WTC11 (cell line): ENCODE data around the gene ADAM17. TPM values are rescaled to one million over a fixed set of nuclear protein-coding genes. Genes with fewer than 3 reads are reported as not detected.

ENCODE experiments used
- ATAC-seq: fragments of 200-7000 bp; cut with Tn5 transposase; 2 replicates; pipeline ENCODE4 v1.10.0; 2021; ENCODE audit warnings: mild to moderate bottlenecking, moderate library complexity
- CTCF ChIA-PET: fragments of 300-600 bp; sonication (Branson Sonifier 250); formaldehyde crosslinking; loops from one replicate; lab custom pipeline; 2021; ENCODE audit warnings: antibody characterized with exemption; lab: Charles Lee
- POLR2A ChIA-PET: fragments of 350-600 bp; sonication (Branson Sonifier 250); formaldehyde crosslinking; loops from one replicate; lab custom pipeline; 2021; ENCODE audit warnings: antibody characterized with exemption; lab: Charles Lee
- DNase-seq: peaks from one replicate; pipeline ENCODE4 v3.0.0; 2021; ENCODE audit warnings: low spot score
- H3K27ac Mint-ChIP-seq: 2 replicates; pipeline ENCODE4 v1.8.0; 2021; ENCODE audit warnings: mixed read lengths
- H3K27me3 Mint-ChIP-seq: 2 replicates; pipeline ENCODE4 v1.8.0; 2021; ENCODE audit warnings: low read depth, mild to moderate bottlenecking, moderate library complexity, mixed read lengths
- H3K36me3 Mint-ChIP-seq: 2 replicates; pipeline ENCODE4 v1.8.0; 2021; ENCODE audit warnings: mixed read lengths
- H3K4me1 Mint-ChIP-seq: 2 replicates; pipeline ENCODE4 v1.8.0; 2022; ENCODE audit warnings: mixed read lengths
- H3K4me3 Mint-ChIP-seq: 2 replicates; pipeline ENCODE4 v1.8.0; 2021; ENCODE audit warnings: mild to moderate bottlenecking, moderate library complexity, mixed read lengths
- H3K9me3 Mint-ChIP-seq: 2 replicates; pipeline ENCODE4 v1.8.0; 2021; ENCODE audit warnings: mixed read lengths
- CREB1 ChIP-seq: sonication (generic); formaldehyde crosslinking; IDR thresholded peaks from 2 replicates; pipeline ENCODE4 v1.8.0; 2023; ENCODE audit warnings: mild to moderate bottlenecking, missing genetic modification reagents
- CREM ChIP-seq: sonication (generic); formaldehyde crosslinking; IDR thresholded peaks from 2 replicates; pipeline ENCODE4 v1.8.1; 2022; ENCODE audit warnings: mild to moderate bottlenecking, missing genetic modification reagents, moderate library complexity
- HMGA2 ChIP-seq: fragments of 250-450 bp; sonication (Bioruptor Pico); IDR thresholded peaks from 2 replicates; pipeline ENCODE4 v1.4.0; 2021; ENCODE audit warnings: mild to moderate bottlenecking, moderate library complexity
- IRF2 ChIP-seq: sonication (generic); formaldehyde crosslinking; IDR thresholded peaks from 2 replicates; pipeline ENCODE4 v1.8.0; 2022; ENCODE audit warnings: low read depth, missing genetic modification reagents, borderline replicate concordance
- NFATC4 ChIP-seq: fragments of 250-450 bp; sonication (Bioruptor Pico); IDR thresholded peaks from 2 replicates; pipeline ENCODE4 v1.9.0; 2021; ENCODE audit warnings: mild to moderate bottlenecking
- NFE2L1 ChIP-seq: sonication (generic); formaldehyde crosslinking; IDR thresholded peaks from 2 replicates; pipeline ENCODE4 v1.8.1; 2023; ENCODE audit warnings: missing genetic modification reagents
- NFYB ChIP-seq: sonication (generic); formaldehyde crosslinking; conservative IDR thresholded peaks from 2 replicates; pipeline ENCODE4 v1.8.0; 2022; ENCODE audit warnings: low read depth, missing genetic modification reagents
- NR2C2 ChIP-seq: sonication (generic); formaldehyde crosslinking; IDR thresholded peaks from 2 replicates; pipeline ENCODE4 v1.8.0; 2022; ENCODE audit warnings: mild to moderate bottlenecking, missing genetic modification reagents
- ZNF416 ChIP-seq: fragments of 250-450 bp; sonication (Bioruptor Pico); IDR thresholded peaks from 2 replicates; pipeline ENCODE4 v1.9.0; 2021; ENCODE audit warnings: mild to moderate bottlenecking, inconsistent platforms
- total RNA-seq: library from RNA; stranded (reverse); gene quantifications from 3 replicates; pipeline ENCODE4 v1.2.3, GENCODE V29; 2021
- TF ChIP-seq, protein P1 (sequence below): sonication (generic); formaldehyde crosslinking; IDR thresholded peaks from 2 replicates; pipeline ENCODE4 v1.8.0; 2023; ENCODE audit warnings: mild to moderate bottlenecking, missing genetic modification reagents
- TF ChIP-seq, protein P2 (sequence below): sonication (generic); formaldehyde crosslinking; IDR thresholded peaks from 2 replicates; pipeline ENCODE4 v1.8.1; 2023; ENCODE audit warnings: mild to moderate bottlenecking, missing genetic modification reagents
- TF ChIP-seq, protein P3 (sequence below): sonication (generic); formaldehyde crosslinking; IDR thresholded peaks from 2 replicates; pipeline ENCODE4 v1.8.0; 2022; ENCODE audit warnings: missing genetic modification reagents
- TF ChIP-seq, protein P4 (sequence below): fragments of 250-450 bp; sonication (Bioruptor Pico); IDR thresholded peaks from 2 replicates; pipeline ENCODE4 v1.9.0; 2021; ENCODE audit warnings: mild to moderate bottlenecking, borderline replicate concordance
- TF ChIP-seq, protein P5 (sequence below): fragments of 250-450 bp; sonication (Bioruptor Pico); IDR thresholded peaks from 2 replicates; pipeline ENCODE4 v1.8.0; 2021; ENCODE audit warnings: mild to moderate bottlenecking
- TF ChIP-seq, protein P6 (sequence below): sonication (generic); formaldehyde crosslinking; conservative IDR thresholded peaks from 2 replicates; pipeline ENCODE4 v1.8.1; 2023; ENCODE audit warnings: mild to moderate bottlenecking, low read depth, missing genetic modification reagents, moderate library complexity

ADAM17 gene
- total RNA-seq, 1 experiment from 2014 or later, result 25.9 TPM

DNA sequence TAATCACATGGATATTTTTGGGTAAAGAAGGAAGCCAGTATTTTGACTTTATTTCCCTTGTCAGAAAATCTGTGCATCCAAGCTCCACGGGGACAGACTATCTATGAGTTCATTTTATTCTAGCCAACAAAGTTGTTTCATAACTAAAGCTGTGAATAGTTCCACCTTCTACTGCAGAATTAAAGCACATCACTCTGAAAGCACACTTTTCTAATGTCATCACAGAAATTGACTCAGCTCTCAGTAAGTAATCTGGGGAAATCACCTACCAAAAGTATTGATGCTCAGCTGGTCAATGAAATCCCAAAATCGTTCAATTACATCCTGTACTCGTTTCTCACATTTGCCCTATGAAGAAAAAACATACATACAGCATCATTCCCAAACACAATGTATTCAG is 62.2 kb downstream of the ADAM17 start:
- no peak for ATAC-seq
- no peak overlapping the region for H3K27ac Mint-ChIP-seq
- H3K9me3 Mint-ChIP-seq, result no peaks in the 10 kb centered on the region
- ChIA-PET CTCF (no interaction called here), POLR2A (no interaction called here)
- H3K4me1 Mint-ChIP-seq, result 0 out of 2 replicates have a peak, but pooled peaks cover 5% of the 10 kb centered on the region
- H3K27me3 Mint-ChIP-seq, result no peaks in the 10 kb centered on the region
- TF ChIP-seq, protein P1, sequence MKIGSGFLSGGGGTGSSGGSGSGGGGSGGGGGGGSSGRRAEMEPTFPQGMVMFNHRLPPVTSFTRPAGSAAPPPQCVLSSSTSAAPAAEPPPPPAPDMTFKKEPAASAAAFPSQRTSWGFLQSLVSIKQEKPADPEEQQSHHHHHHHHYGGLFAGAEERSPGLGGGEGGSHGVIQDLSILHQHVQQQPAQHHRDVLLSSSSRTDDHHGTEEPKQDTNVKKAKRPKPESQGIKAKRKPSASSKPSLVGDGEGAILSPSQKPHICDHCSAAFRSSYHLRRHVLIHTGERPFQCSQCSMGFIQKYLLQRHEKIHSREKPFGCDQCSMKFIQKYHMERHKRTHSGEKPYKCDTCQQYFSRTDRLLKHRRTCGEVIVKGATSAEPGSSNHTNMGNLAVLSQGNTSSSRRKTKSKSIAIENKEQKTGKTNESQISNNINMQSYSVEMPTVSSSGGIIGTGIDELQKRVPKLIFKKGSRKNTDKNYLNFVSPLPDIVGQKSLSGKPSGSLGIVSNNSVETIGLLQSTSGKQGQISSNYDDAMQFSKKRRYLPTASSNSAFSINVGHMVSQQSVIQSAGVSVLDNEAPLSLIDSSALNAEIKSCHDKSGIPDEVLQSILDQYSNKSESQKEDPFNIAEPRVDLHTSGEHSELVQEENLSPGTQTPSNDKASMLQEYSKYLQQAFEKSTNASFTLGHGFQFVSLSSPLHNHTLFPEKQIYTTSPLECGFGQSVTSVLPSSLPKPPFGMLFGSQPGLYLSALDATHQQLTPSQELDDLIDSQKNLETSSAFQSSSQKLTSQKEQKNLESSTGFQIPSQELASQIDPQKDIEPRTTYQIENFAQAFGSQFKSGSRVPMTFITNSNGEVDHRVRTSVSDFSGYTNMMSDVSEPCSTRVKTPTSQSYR (CRISPR knock-in tag), result no peak
- no peak for TF ChIP-seq CREM (CRISPR knock-in tag)
- TF ChIP-seq CREB1 (CRISPR knock-in tag), result no peak
- TF ChIP-seq, protein P2, sequence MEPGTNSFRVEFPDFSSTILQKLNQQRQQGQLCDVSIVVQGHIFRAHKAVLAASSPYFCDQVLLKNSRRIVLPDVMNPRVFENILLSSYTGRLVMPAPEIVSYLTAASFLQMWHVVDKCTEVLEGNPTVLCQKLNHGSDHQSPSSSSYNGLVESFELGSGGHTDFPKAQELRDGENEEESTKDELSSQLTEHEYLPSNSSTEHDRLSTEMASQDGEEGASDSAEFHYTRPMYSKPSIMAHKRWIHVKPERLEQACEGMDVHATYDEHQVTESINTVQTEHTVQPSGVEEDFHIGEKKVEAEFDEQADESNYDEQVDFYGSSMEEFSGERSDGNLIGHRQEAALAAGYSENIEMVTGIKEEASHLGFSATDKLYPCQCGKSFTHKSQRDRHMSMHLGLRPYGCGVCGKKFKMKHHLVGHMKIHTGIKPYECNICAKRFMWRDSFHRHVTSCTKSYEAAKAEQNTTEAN, result no peak
- no peak for TF ChIP-seq NFE2L1
- DNase-seq, result no peak
- peaks cover 61% of the 10 kb centered on the region for H3K36me3 Mint-ChIP-seq
- H3K4me3 Mint-ChIP-seq, result no peak overlapping the region

DNA sequence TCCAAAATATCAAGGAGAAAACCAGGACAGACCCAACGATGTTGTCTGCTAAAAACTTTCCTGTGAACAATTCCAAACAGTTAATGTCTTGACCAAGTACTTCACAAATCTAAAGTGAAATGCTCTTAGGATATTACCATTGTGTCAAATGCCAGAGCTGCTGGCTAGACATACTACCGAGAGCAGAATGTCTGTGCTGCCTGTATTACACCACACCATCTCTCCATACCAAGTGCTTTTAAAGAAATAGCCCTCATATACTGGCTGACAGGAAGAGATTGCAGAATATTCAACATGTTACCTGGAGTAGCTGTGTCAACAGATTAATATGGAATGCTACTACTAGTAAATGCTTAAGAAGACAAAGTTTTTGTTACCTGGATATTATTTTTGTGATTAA is 62.7 kb downstream of the ADAM17 start:
- DNase-seq (no peak), ATAC-seq (no peak)
- H3K27ac Mint-ChIP-seq, result no peak overlapping the region
- H3K27me3 Mint-ChIP-seq, result no peaks in the 10 kb centered on the region
- H3K9me3 Mint-ChIP-seq, result no peaks in the 10 kb centered on the region
- no peak overlapping the region for H3K4me3 Mint-ChIP-seq
- 0 out of 2 replicates have a peak, but pooled peaks cover 5% of the 10 kb centered on the region for H3K4me1 Mint-ChIP-seq
- TF ChIP-seq, protein P3, sequence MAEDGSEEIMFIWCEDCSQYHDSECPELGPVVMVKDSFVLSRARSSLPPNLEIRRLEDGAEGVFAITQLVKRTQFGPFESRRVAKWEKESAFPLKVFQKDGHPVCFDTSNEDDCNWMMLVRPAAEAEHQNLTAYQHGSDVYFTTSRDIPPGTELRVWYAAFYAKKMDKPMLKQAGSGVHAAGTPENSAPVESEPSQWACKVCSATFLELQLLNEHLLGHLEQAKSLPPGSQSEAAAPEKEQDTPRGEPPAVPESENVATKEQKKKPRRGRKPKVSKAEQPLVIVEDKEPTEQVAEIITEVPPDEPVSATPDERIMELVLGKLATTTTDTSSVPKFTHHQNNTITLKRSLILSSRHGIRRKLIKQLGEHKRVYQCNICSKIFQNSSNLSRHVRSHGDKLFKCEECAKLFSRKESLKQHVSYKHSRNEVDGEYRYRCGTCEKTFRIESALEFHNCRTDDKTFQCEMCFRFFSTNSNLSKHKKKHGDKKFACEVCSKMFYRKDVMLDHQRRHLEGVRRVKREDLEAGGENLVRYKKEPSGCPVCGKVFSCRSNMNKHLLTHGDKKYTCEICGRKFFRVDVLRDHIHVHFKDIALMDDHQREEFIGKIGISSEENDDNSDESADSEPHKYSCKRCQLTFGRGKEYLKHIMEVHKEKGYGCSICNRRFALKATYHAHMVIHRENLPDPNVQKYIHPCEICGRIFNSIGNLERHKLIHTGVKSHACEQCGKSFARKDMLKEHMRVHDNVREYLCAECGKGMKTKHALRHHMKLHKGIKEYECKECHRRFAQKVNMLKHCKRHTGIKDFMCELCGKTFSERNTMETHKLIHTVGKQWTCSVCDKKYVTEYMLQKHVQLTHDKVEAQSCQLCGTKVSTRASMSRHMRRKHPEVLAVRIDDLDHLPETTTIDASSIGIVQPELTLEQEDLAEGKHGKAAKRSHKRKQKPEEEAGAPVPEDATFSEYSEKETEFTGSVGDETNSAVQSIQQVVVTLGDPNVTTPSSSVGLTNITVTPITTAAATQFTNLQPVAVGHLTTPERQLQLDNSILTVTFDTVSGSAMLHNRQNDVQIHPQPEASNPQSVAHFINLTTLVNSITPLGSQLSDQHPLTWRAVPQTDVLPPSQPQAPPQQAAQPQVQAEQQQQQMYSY (CRISPR knock-in tag), result no peak
- TF ChIP-seq, protein P1 (CRISPR knock-in tag), result no peak
- TF ChIP-seq NFYB (CRISPR knock-in tag) (no peak), NFATC4 (no peak), NR2C2 (no peak), ZNF416 (CRISPR knock-in tag) (no peak), IRF2 (CRISPR knock-in tag) (no peak), CREB1 (CRISPR knock-in tag) (no peak), HMGA2 (CRISPR knock-in tag) (no peak)
- TF ChIP-seq, protein P4, sequence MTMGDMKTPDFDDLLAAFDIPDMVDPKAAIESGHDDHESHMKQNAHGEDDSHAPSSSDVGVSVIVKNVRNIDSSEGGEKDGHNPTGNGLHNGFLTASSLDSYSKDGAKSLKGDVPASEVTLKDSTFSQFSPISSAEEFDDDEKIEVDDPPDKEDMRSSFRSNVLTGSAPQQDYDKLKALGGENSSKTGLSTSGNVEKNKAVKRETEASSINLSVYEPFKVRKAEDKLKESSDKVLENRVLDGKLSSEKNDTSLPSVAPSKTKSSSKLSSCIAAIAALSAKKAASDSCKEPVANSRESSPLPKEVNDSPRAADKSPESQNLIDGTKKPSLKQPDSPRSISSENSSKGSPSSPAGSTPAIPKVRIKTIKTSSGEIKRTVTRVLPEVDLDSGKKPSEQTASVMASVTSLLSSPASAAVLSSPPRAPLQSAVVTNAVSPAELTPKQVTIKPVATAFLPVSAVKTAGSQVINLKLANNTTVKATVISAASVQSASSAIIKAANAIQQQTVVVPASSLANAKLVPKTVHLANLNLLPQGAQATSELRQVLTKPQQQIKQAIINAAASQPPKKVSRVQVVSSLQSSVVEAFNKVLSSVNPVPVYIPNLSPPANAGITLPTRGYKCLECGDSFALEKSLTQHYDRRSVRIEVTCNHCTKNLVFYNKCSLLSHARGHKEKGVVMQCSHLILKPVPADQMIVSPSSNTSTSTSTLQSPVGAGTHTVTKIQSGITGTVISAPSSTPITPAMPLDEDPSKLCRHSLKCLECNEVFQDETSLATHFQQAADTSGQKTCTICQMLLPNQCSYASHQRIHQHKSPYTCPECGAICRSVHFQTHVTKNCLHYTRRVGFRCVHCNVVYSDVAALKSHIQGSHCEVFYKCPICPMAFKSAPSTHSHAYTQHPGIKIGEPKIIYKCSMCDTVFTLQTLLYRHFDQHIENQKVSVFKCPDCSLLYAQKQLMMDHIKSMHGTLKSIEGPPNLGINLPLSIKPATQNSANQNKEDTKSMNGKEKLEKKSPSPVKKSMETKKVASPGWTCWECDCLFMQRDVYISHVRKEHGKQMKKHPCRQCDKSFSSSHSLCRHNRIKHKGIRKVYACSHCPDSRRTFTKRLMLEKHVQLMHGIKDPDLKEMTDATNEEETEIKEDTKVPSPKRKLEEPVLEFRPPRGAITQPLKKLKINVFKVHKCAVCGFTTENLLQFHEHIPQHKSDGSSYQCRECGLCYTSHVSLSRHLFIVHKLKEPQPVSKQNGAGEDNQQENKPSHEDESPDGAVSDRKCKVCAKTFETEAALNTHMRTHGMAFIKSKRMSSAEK (CRISPR knock-in tag), result no peak
- TF ChIP-seq, protein P5, sequence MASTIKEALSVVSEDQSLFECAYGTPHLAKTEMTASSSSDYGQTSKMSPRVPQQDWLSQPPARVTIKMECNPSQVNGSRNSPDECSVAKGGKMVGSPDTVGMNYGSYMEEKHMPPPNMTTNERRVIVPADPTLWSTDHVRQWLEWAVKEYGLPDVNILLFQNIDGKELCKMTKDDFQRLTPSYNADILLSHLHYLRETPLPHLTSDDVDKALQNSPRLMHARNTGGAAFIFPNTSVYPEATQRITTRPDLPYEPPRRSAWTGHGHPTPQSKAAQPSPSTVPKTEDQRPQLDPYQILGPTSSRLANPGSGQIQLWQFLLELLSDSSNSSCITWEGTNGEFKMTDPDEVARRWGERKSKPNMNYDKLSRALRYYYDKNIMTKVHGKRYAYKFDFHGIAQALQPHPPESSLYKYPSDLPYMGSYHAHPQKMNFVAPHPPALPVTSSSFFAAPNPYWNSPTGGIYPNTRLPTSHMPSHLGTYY (CRISPR knock-in tag), result no peak
- TF ChIP-seq, protein P6, sequence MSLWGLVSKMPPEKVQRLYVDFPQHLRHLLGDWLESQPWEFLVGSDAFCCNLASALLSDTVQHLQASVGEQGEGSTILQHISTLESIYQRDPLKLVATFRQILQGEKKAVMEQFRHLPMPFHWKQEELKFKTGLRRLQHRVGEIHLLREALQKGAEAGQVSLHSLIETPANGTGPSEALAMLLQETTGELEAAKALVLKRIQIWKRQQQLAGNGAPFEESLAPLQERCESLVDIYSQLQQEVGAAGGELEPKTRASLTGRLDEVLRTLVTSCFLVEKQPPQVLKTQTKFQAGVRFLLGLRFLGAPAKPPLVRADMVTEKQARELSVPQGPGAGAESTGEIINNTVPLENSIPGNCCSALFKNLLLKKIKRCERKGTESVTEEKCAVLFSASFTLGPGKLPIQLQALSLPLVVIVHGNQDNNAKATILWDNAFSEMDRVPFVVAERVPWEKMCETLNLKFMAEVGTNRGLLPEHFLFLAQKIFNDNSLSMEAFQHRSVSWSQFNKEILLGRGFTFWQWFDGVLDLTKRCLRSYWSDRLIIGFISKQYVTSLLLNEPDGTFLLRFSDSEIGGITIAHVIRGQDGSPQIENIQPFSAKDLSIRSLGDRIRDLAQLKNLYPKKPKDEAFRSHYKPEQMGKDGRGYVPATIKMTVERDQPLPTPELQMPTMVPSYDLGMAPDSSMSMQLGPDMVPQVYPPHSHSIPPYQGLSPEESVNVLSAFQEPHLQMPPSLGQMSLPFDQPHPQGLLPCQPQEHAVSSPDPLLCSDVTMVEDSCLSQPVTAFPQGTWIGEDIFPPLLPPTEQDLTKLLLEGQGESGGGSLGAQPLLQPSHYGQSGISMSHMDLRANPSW (CRISPR knock-in tag), result no peak
- POLR2A ChIA-PET, result no interaction called here
- CTCF ChIA-PET, result no interaction called here
- H3K36me3 Mint-ChIP-seq, result peaks cover 65% of the 10 kb centered on the region
